Measurements from ENCODE around the gene TIGD3.
A peak's percentile ranks its signal among the peaks of the same experiment; 100 is the strongest.
"Not testable (repeated sequence)": the region's sequence is repeated elsewhere in the genome, so short reads cannot be mapped to it uniquely, and the experiment has no call there.

The TIGD3 gene

GRCh38 chr11:65332591-65332990, 22.0 kb upstream of the TIGD3 start:
- H2AFZ ChIP-seq (ENCODE audit: low read length); H3K14ac ChIP-seq (ENCODE audit: low read length); DNase-seq (ENCODE audit: low spot score); H4K91ac ChIP-seq (ENCODE audit: low read depth, low read length, poor library complexity); H3K9me3 ChIP-seq (replicated peaks in 1 of 2; ENCODE audit: control insufficient read depth in 2 of 2, insufficient read depth in 1 of 2, low read depth in 1 of 2, low read length in 2 of 2); H2AK5ac ChIP-seq (ENCODE audit: low read depth, low read length); H3K79me1 ChIP-seq (ENCODE audit: low read depth, low read length); H4K8ac ChIP-seq (ENCODE audit: low read depth, low read length); H3K36me3 ChIP-seq (replicated peaks in 1 of 2; ENCODE audit: control insufficient read depth in 2 of 2, insufficient read depth in 2 of 2, low read length in 2 of 2); H3K27ac ChIP-seq (replicated peaks; ENCODE audit: low read length); H3K4me1 ChIP-seq (ENCODE audit: control insufficient read depth in 2 of 2, insufficient read depth in 1 of 2, low read depth in 1 of 2, low read length in 2 of 2); H3K4ac ChIP-seq (ENCODE audit: low read length); H3K9ac ChIP-seq (ENCODE audit: low read depth, low read length, poor library complexity); H3K18ac ChIP-seq (ENCODE audit: low read length); H2BK5ac ChIP-seq (ENCODE audit: low read length); H2BK120ac ChIP-seq (ENCODE audit: low read depth, low read length); H2BK12ac ChIP-seq (ENCODE audit: low read length); H3K23ac ChIP-seq (ENCODE audit: low read depth, low read length, poor library complexity); H3K4me3 ChIP-seq (ENCODE audit: low read length in 2 of 2); H3K4me2 ChIP-seq (ENCODE audit: insufficient read depth, low read length, poor library complexity, severe bottlenecking); H3K27me3 ChIP-seq (ENCODE audit: control insufficient read depth in 3 of 3, insufficient read depth in 3 of 3, low read depth in 1 of 3, low read length in 3 of 3); H2BK15ac ChIP-seq (ENCODE audit: low read length): not testable (repeated sequence)
- WGBS, 2 donors (ENCODE audit: extremely low coverage in 2 of 2, insufficient read length in 2 of 2, insufficient replicate concordance in 1 of 2) = no CpG with 5 or more reads among the region's 9 CpGs

DNA sequence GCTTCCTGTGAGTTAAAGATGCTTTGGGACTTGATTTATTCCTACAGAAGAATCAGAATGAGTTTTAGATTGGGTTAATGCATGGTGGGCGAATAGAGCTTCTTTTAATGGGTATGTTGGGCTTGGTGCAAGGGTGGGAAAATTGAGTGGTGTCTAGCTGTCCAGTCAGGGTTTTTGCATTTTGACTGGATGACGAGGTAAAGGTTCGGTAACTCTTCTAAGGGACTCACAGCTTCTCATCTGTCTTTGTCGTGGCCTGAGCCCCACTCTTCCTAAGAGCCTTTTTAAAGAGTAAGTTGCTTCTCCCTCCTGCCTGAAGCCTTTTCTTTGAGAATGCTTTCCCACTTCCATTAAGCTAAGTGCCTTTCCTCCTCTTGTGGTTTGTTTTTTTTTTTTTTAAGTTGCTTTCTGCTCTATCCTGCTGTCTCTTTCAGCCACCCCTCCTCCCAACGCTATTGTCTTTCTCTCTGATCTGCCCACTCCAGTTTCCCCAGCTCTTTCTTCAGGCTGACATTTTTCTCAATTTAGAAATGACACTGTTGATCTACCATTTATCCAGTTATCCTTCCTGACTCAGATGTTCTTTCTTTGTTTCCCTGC, 19.8 kb upstream of the TIGD3 start:
- H3K4me3 ChIP-seq (ENCODE audit: low read length in 2 of 2) = peak overlapping the region; percentile 81 to 94
- H3K27ac ChIP-seq (replicated peaks; ENCODE audit: low read length) = peak overlapping the region; percentile 20
- H2BK15ac ChIP-seq (ENCODE audit: low read length) = no peak overlapping the region
- H4K8ac ChIP-seq (ENCODE audit: low read depth, low read length) = no peak overlapping the region
- peak overlapping the region; percentile 83 for H3K4me2 ChIP-seq (ENCODE audit: insufficient read depth, low read length, poor library complexity, severe bottlenecking)
- DNase-seq (ENCODE audit: low spot score) = no peak
- no peak overlapping the region for H3K14ac ChIP-seq (ENCODE audit: low read length)
- no peak overlapping the region for H3K18ac ChIP-seq (ENCODE audit: low read length)
- H3K27me3 ChIP-seq (ENCODE audit: control insufficient read depth in 3 of 3, insufficient read depth in 3 of 3, low read depth in 1 of 3, low read length in 3 of 3) = no peaks in the 10 kb centered on the region
- H2BK5ac ChIP-seq (ENCODE audit: low read length) = no peak overlapping the region
- H4K91ac ChIP-seq (ENCODE audit: low read depth, low read length, poor library complexity) = no peak overlapping the region
- H3K4me1 ChIP-seq (ENCODE audit: control insufficient read depth in 2 of 2, insufficient read depth in 1 of 2, low read depth in 1 of 2, low read length in 2 of 2) = peaks cover 0 to 5% of the 10 kb centered on the region in 2 donors
- H2AFZ ChIP-seq (ENCODE audit: low read length) = no peak overlapping the region
- no peak overlapping the region for H3K9ac ChIP-seq (ENCODE audit: low read depth, low read length, poor library complexity)
- WGBS, 2 donors (ENCODE audit: extremely low coverage in 2 of 2, insufficient read length in 2 of 2, insufficient replicate concordance in 1 of 2) = no CpG with 5 or more reads among the region's 5 CpGs
- H2BK12ac ChIP-seq (ENCODE audit: low read length) = no peak overlapping the region
- no peak overlapping the region for H3K23ac ChIP-seq (ENCODE audit: low read depth, low read length, poor library complexity)
- H3K9me3 ChIP-seq (replicated peaks in 1 of 2; ENCODE audit: control insufficient read depth in 2 of 2, insufficient read depth in 1 of 2, low read depth in 1 of 2, low read length in 2 of 2) = no peaks in the 10 kb centered on the region
- H3K4ac ChIP-seq (ENCODE audit: low read length) = no peak overlapping the region
- no peak overlapping the region for H2AK5ac ChIP-seq (ENCODE audit: low read depth, low read length)
- H3K36me3 ChIP-seq (replicated peaks in 1 of 2; ENCODE audit: control insufficient read depth in 2 of 2, insufficient read depth in 2 of 2, low read length in 2 of 2) = peaks cover 6 to 27% of the 10 kb centered on the region in 2 donors
- H2BK120ac ChIP-seq (ENCODE audit: low read depth, low read length) = no peak overlapping the region
- H3K79me1 ChIP-seq (ENCODE audit: low read depth, low read length) = peaks cover 3% of the 10 kb centered on the region

- Histone ChIP-seq H4K91ac (ENCODE audit: low read depth, low read length, poor library complexity) (no peak overlapping the region), H3K9me3 (replicated peaks in 1 of 2; ENCODE audit: control insufficient read depth in 2 of 2, insufficient read depth in 1 of 2, low read depth in 1 of 2, low read length in 2 of 2) (no peaks in the 10 kb centered on the region)
Observed at GRCh38 chr11:65338676-65339075, 15.9 kb upstream of the TIGD3 start.

GRCh38 chr11:65340226-65340625, 14.3 kb upstream of the TIGD3 start:
- Histone ChIP-seq H3K4me1 (ENCODE audit: control insufficient read depth in 2 of 2, insufficient read depth in 1 of 2, low read depth in 1 of 2, low read length in 2 of 2) (peaks cover 0 to 3% of the 10 kb centered on the region in 2 donors), H3K9me3 (replicated peaks in 1 of 2; ENCODE audit: control insufficient read depth in 2 of 2, insufficient read depth in 1 of 2, low read depth in 1 of 2, low read length in 2 of 2) (no peaks in the 10 kb centered on the region), H3K4me2 (ENCODE audit: insufficient read depth, low read length, poor library complexity, severe bottlenecking) (no peak overlapping the region), H2BK15ac (ENCODE audit: low read length) (no peak overlapping the region), H3K23ac (ENCODE audit: low read depth, low read length, poor library complexity) (no peak overlapping the region), H2BK5ac (ENCODE audit: low read length) (no peak overlapping the region), H2BK12ac (ENCODE audit: low read length) (no peak overlapping the region), H3K9ac (ENCODE audit: low read depth, low read length, poor library complexity) (no peak overlapping the region), H3K4me3 (ENCODE audit: low read length in 2 of 2) (peak overlapping the region in 1 of 2 donors; percentile 33), H2BK120ac (ENCODE audit: low read depth, low read length) (no peak overlapping the region), H2AFZ (ENCODE audit: low read length) (no peak overlapping the region), H3K27ac (replicated peaks; ENCODE audit: low read length) (no peak overlapping the region), H4K91ac (ENCODE audit: low read depth, low read length, poor library complexity) (no peak overlapping the region), H3K18ac (ENCODE audit: low read length) (no peak overlapping the region), H3K27me3 (ENCODE audit: control insufficient read depth in 3 of 3, insufficient read depth in 3 of 3, low read depth in 1 of 3, low read length in 3 of 3) (no peaks in the 10 kb centered on the region), H3K79me1 (ENCODE audit: low read depth, low read length) (peaks cover 2% of the 10 kb centered on the region), H2AK5ac (ENCODE audit: low read depth, low read length) (no peak overlapping the region), H4K8ac (ENCODE audit: low read depth, low read length) (no peak overlapping the region), H3K14ac (ENCODE audit: low read length) (no peak overlapping the region), H3K36me3 (replicated peaks in 1 of 2; ENCODE audit: control insufficient read depth in 2 of 2, insufficient read depth in 2 of 2, low read length in 2 of 2) (peaks cover 43 to 79% of the 10 kb centered on the region in 2 donors), H3K4ac (ENCODE audit: low read length) (no peak overlapping the region)
- WGBS, 2 donors (ENCODE audit: extremely low coverage in 2 of 2, insufficient read length in 2 of 2, insufficient replicate concordance in 1 of 2) = no CpG with 5 or more reads among the region's 11 CpGs
- DNase-seq (ENCODE audit: low spot score) = no peak

More at GRCh38 chr11:65338676-65339075, 15.9 kb upstream of the TIGD3 start:
- no peak overlapping the region for H2AK5ac ChIP-seq (ENCODE audit: low read depth, low read length)
- no peak overlapping the region for H2BK120ac ChIP-seq (ENCODE audit: low read depth, low read length)
- WGBS, 2 donors (ENCODE audit: extremely low coverage in 2 of 2, insufficient read length in 2 of 2, insufficient replicate concordance in 1 of 2) = no CpG with 5 or more reads among the region's 7 CpGs
- H3K4me1 ChIP-seq (ENCODE audit: control insufficient read depth in 2 of 2, insufficient read depth in 1 of 2, low read depth in 1 of 2, low read length in 2 of 2) = peaks cover 0 to 5% of the 10 kb centered on the region in 2 donors
- H2AFZ ChIP-seq (ENCODE audit: low read length) = no peak overlapping the region
- peaks cover 6% of the 10 kb centered on the region for H3K79me1 ChIP-seq (ENCODE audit: low read depth, low read length)
- no peak overlapping the region for H3K14ac ChIP-seq (ENCODE audit: low read length)
- no peak overlapping the region for H3K18ac ChIP-seq (ENCODE audit: low read length)
- no peak overlapping the region for H2BK12ac ChIP-seq (ENCODE audit: low read length)
- H2BK5ac ChIP-seq (ENCODE audit: low read length) = no peak overlapping the region
- no peaks in the 10 kb centered on the region for H3K27me3 ChIP-seq (ENCODE audit: control insufficient read depth in 3 of 3, insufficient read depth in 3 of 3, low read depth in 1 of 3, low read length in 3 of 3)
- no peak overlapping the region for H3K23ac ChIP-seq (ENCODE audit: low read depth, low read length, poor library complexity)
- no peak overlapping the region for H3K9ac ChIP-seq (ENCODE audit: low read depth, low read length, poor library complexity)
- peaks cover 29 to 64% of the 10 kb centered on the region in 2 donors for H3K36me3 ChIP-seq (replicated peaks in 1 of 2; ENCODE audit: control insufficient read depth in 2 of 2, insufficient read depth in 2 of 2, low read length in 2 of 2)
- no peak overlapping the region for H3K4ac ChIP-seq (ENCODE audit: low read length)
- H3K4me2 ChIP-seq (ENCODE audit: insufficient read depth, low read length, poor library complexity, severe bottlenecking) = no peak overlapping the region
- no peak for DNase-seq (ENCODE audit: low spot score)
- no peak overlapping the region for H4K8ac ChIP-seq (ENCODE audit: low read depth, low read length)
- H3K27ac ChIP-seq (replicated peaks; ENCODE audit: low read length) = no peak overlapping the region
- no peak overlapping the region for H2BK15ac ChIP-seq (ENCODE audit: low read length)
- no peak overlapping the region for H3K4me3 ChIP-seq (ENCODE audit: low read length in 2 of 2)
